Measurements from ENCODE around the gene CASK. TPM values are rescaled to one million over a fixed set of nuclear protein-coding genes. Genes with fewer than 3 reads are reported as not detected.

Gene CASK
- total RNA-seq, 1 donor from 2014 or later: 38.2 TPM

DNA sequence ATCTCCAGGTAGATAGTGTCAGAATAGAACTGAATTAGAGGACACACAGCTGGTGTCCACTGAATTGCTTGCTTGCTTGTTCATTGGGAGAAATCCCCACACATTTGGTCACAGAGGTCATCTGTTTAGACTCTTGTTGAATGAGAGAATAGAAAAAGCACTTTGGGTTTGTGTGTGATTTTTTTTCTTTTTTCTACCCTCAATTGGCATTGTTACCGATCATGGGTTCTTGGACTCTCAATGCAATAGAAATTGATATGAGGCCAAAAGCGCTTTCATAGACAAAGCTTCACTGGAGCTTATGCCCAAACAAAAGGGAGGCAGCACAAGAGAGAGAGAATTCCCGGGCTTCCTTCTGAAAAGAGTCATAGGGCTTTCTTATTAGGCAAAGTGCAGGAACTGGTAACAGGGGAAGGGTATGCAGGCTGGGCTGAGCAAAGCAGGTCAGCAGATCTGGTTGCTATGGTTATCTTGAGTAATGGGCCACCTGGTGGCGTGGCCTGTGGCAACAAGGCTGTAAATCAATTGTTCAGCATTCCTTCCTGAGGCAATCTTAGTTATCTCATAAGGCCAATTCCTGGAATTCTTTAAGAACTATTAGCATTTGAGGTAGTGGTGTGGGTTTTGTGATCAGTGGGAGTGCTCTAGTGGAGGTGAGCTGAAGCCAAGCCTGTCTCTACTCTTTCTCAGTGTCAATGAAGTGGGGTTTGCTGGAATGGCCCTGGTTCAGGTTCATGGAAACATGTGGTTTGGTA is 204.7 kb downstream of the CASK start:
- DNase-seq: no peak
- no peak overlapping the region for H3K27ac ChIP-seq
- TF ChIP-seq, protein P1, sequence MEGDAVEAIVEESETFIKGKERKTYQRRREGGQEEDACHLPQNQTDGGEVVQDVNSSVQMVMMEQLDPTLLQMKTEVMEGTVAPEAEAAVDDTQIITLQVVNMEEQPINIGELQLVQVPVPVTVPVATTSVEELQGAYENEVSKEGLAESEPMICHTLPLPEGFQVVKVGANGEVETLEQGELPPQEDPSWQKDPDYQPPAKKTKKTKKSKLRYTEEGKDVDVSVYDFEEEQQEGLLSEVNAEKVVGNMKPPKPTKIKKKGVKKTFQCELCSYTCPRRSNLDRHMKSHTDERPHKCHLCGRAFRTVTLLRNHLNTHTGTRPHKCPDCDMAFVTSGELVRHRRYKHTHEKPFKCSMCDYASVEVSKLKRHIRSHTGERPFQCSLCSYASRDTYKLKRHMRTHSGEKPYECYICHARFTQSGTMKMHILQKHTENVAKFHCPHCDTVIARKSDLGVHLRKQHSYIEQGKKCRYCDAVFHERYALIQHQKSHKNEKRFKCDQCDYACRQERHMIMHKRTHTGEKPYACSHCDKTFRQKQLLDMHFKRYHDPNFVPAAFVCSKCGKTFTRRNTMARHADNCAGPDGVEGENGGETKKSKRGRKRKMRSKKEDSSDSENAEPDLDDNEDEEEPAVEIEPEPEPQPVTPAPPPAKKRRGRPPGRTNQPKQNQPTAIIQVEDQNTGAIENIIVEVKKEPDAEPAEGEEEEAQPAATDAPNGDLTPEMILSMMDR (IDR thresholded peaks at IDR 0.05): no peak
- no peak overlapping the region for H3K4me3 ChIP-seq
- H3K27me3 ChIP-seq (ENCODE audit: low read depth): no peaks in the 10 kb centered on the region
- no peaks in the 10 kb centered on the region for H3K36me3 ChIP-seq
- H3K4me1 ChIP-seq: peaks cover 9% of the 10 kb centered on the region
- H3K9me3 ChIP-seq: no peaks in the 10 kb centered on the region
- no peak for ATAC-seq
- intact Hi-C loops (cut with DNase I): no loop called here

DNA sequence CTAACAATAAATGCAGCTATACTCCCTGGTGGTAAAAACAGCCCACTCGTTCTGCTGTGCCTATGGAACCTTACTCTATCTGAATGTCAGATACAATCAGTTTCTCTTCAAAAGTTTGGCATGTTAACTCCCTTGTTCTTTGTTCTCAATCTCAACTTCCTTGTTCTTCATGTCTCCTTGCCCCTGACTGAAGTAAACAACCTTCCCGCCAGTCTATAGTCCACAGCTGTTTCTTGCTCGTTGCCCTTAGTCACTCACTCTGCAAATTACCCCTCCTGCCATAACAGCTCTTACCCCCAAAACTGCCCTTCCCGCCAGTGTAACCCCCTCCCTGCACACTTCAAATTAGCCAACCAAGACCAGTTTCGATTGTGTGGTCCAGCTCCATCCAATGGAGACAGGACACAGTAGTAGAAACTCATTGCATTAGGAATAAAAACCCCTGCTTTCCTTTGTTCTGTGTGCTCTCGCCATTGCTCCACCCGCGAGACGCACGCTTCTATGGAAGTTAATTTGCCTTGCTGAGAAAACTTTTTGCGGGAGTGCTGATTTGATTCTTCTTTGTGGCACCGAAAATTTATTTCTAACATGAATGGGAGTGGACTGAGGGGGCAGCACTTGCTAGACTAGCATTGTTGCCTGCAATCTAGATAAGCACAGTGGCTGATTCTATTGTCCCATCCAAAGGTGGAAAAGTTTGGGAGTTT is 206.4 kb downstream of the CASK start:
- DNase-seq (no peak), ATAC-seq (no peak)
- Histone ChIP-seq H3K36me3 (no peaks in the 10 kb centered on the region), H3K4me1 (no peaks in the 10 kb centered on the region), H3K27me3 (ENCODE audit: low read depth) (no peaks in the 10 kb centered on the region), H3K27ac (no peak overlapping the region), H3K9me3 (no peaks in the 10 kb centered on the region), H3K4me3 (no peak overlapping the region)
- intact Hi-C loops (cut with DNase I): no loop called here
- TF ChIP-seq, protein P1 (IDR thresholded peaks at IDR 0.05): no peak

DNA sequence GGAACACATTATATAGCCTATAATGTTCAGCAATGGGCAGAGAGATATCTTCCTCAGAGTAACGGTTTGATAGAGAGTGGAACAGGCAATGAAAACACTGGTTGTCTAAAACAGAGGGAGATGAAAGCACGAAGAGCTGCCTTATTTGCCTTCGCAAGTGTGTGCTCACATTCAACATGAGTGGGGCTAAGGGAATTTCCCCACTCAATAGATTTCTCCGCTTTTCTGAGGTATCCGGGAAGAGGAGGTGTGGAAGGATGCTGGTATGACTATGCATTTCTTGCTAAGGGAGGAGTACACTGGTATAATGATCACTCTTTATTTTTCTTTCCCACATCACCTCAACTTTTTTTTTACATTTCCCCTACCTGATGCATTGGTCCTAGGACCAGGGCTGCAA is 207.1 kb downstream of the CASK start:
- Histone ChIP-seq H3K27ac (no peak overlapping the region), H3K27me3 (ENCODE audit: low read depth) (no peaks in the 10 kb centered on the region), H3K4me1 (no peaks in the 10 kb centered on the region), H3K9me3 (no peaks in the 10 kb centered on the region), H3K4me3 (no peak overlapping the region), H3K36me3 (no peaks in the 10 kb centered on the region)
- TF ChIP-seq, protein P1 (IDR thresholded peaks at IDR 0.05): no peak
- DNase-seq (no peak), ATAC-seq (no peak)
- intact Hi-C loops (cut with DNase I): no loop called here

DNA sequence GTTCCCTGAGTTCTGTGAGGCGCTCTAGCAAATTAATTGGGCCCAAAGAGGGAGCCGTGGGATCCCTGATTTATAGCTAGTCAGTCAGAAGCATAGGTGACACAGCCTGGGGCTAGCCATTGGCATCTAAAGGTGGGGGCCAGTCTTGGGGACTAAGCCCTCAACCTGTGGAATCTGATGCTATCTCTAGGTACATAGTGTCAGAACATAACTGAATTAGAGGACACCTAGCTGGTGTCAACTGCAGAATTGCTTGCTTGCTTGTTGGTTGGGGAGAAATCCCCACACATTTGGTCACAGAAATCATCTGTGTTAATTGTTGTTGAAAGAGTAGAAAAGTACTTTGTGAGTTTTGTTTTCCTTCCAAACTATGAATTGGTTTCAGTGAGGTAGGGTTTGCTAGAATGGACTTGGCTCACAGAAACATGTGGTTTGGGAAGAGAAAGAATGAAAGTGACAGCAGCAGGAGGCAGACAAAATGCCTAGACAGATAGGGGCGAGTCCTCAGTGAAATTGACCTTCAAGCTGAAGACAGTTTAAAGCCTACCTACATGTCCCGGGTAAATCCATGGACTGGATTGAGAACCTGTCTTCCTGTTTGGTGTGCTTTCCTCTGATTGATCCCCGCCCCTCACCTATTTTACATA is 212.2 kb downstream of the CASK start:
- no peak overlapping the region for H3K27ac ChIP-seq
- H3K4me1 ChIP-seq: no peaks in the 10 kb centered on the region
- H3K27me3 ChIP-seq (ENCODE audit: low read depth): no peaks in the 10 kb centered on the region
- DNase-seq (no peak), ATAC-seq (no peak)
- no peak overlapping the region for H3K4me3 ChIP-seq
- H3K36me3 ChIP-seq: no peaks in the 10 kb centered on the region
- no peaks in the 10 kb centered on the region for H3K9me3 ChIP-seq
- TF ChIP-seq, protein P1 (IDR thresholded peaks at IDR 0.05): no peak
- intact Hi-C loops (cut with DNase I): no loop called here

DNA sequence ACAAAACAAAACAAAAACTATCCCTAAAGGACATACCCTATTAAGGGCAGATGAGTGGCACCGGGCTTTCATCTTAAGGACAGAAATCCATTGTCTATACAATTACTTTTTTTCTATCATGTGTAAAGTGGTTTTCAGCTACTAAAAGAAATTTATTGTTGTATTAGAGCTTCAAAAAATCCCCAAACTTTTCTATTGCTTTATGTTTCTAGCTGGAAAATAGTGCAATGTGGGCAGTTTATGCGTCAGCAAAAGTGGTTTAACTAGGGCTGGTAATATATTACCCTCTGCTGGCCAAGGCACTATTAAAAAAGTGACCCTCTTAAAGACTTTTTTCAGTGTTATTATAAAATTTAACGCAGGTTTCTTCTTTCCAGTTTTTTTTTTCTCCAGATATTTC is 214.9 kb downstream of the CASK start:
- no peak for DNase-seq
- ATAC-seq: no peak
- H3K4me3 ChIP-seq: no peak overlapping the region
- H3K27ac ChIP-seq: no peak overlapping the region
- peaks cover 9% of the 10 kb centered on the region for H3K4me1 ChIP-seq
- intact Hi-C loops (cut with DNase I): no loop called here
- no peaks in the 10 kb centered on the region for H3K36me3 ChIP-seq
- H3K9me3 ChIP-seq: no peaks in the 10 kb centered on the region
- no peaks in the 10 kb centered on the region for H3K27me3 ChIP-seq (ENCODE audit: low read depth)
- TF ChIP-seq, protein P1 (IDR thresholded peaks at IDR 0.05): no peak

All from lower lobe of right lung (tissue), 2 donors.